Esophagus muscularis mucosa (tissue), 4 donors: ENCODE data around the gene REEP5. TPM values are rescaled to one million over a fixed set of nuclear protein-coding genes. Genes with fewer than 3 reads are reported as not detected.

Experiments used
- DNase-seq: peaks from one replicate; pipeline ENCODE4 v3.0.0-alpha.2; 2017; ENCODE audit errors: extremely low spot score
- H3K27ac ChIP-seq, 4 donors: fragments of 200-600 bp; sonication (generic); replicated peaks in 1 of 4; 1 replicate in 3 of 4; 2 replicates in 1 of 4; pipeline ENCODE4 v1.5.1; 2016 to 2019; ENCODE audit warnings: mild to moderate bottlenecking in 1 of 4
- H3K27me3 ChIP-seq, 4 donors: fragments of 200-600 bp; sonication (generic); one replicate each; pipeline versions ENCODE4 v1.5.1 to v1.6.0; 2016 to 2019
- H3K36me3 ChIP-seq, 4 donors: fragments of 200-600 bp; sonication (generic); one replicate each; pipeline ENCODE4 v1.5.1; 2016 to 2019
- H3K4me1 ChIP-seq, 4 donors: fragments of 200-600 bp; sonication (generic); one replicate each; pipeline ENCODE4 v1.5.1; 2016 to 2019
- H3K4me3 ChIP-seq, 4 donors: fragments of 200-600 bp; sonication (generic); 1 replicate in 2 of 4; 2 replicates in 2 of 4; pipeline ENCODE4 v1.5.1; 2016 to 2019; ENCODE audit warnings: mild to moderate bottlenecking in 4 of 4, moderate library complexity in 1 of 4
- H3K9me3 ChIP-seq, 4 donors: fragments of 200-600 bp; sonication (generic); 1 replicate in 3 of 4; 2 replicates in 1 of 4; pipeline ENCODE4 v1.5.1; 2016 to 2019
- EP300 ChIP-seq: sonication (generic); formaldehyde crosslinking; IDR thresholded peaks from one replicate; pipeline ENCODE4 v1.6.1; 2017; ENCODE audit warnings: antibody characterized with exemption
- POLR2A ChIP-seq: fragments of 450-650 bp; IDR thresholded peaks from one replicate; pipeline ENCODE4 v1.6.1; 2017; ENCODE audit warnings: antibody characterized with exemption, moderate library complexity, mild to moderate bottlenecking, low read depth
- POLR2AphosphoS5 ChIP-seq, 2 donors: sonication (generic); formaldehyde crosslinking; IDR thresholded peaks; one replicate each; pipeline ENCODE4 v1.6.1; 2017; ENCODE audit warnings: antibody characterized with exemption in 2 of 2
- WGBS: methylation state at CpG from one replicate; pipeline ENCODE4 v1.1.5; 2018; 5-methylcytosine and 5-hydroxymethylcytosine counted together
- intact Hi-C: fragments of 100-400 bp; cut with DNase I; formaldehyde crosslinking; loops from one replicate; pipeline ENCODE4 v1.15.1; 2023
- total RNA-seq, 4 donors: library from RNA; depleted of rRNA; stranded (reverse); fragments of >200 nt; gene quantifications; one replicate each; pipeline versions ENCODE4 v1.1.0 to v1.2.1, GENCODE V29; 2016
- TF ChIP-seq, protein P1 (sequence below), 3 experiments: fragments of 200-600 bp in 2 of 3; fragments of 450-650 bp in 1 of 3; sonication (generic) in 2 of 3; IDR thresholded peaks; one replicate each; pipeline ENCODE4 v1.5.1; 2017 to 2019; ENCODE audit warnings: antibody characterized with exemption in 3 of 3, mild to moderate bottlenecking in 2 of 3, moderate library complexity in 1 of 3

Gene REEP5
- total RNA-seq, 4 donors from 2014 or later: 53.0 to 73.6 (median 62.2) TPM

- Histone ChIP-seq H3K27ac (no peak overlapping the region), H3K4me3 (no peak overlapping the region), H3K9me3 (no peaks in the 10 kb centered on the region), H3K4me1 (peaks cover 0 to 4% (median 0%) of the 10 kb centered on the region in 4 donors), H3K36me3 (no peaks in the 10 kb centered on the region), H3K27me3 (no peaks in the 10 kb centered on the region)
- WGBS: 88% methylated on average over 8 of the region's 8 CpGs
- intact Hi-C loops: no loop called here
- TF ChIP-seq POLR2AphosphoS5 (IDR thresholded peaks at IDR 0.05) (no peak), EP300 (no peak), POLR2A (no peak)
- TF ChIP-seq, protein P1, sequence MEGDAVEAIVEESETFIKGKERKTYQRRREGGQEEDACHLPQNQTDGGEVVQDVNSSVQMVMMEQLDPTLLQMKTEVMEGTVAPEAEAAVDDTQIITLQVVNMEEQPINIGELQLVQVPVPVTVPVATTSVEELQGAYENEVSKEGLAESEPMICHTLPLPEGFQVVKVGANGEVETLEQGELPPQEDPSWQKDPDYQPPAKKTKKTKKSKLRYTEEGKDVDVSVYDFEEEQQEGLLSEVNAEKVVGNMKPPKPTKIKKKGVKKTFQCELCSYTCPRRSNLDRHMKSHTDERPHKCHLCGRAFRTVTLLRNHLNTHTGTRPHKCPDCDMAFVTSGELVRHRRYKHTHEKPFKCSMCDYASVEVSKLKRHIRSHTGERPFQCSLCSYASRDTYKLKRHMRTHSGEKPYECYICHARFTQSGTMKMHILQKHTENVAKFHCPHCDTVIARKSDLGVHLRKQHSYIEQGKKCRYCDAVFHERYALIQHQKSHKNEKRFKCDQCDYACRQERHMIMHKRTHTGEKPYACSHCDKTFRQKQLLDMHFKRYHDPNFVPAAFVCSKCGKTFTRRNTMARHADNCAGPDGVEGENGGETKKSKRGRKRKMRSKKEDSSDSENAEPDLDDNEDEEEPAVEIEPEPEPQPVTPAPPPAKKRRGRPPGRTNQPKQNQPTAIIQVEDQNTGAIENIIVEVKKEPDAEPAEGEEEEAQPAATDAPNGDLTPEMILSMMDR (IDR thresholded peaks at IDR 0.05): no peak
- peak; percentile 12 for DNase-seq
Measured at GRCh38 chr5:112938286-112938685, 16.3 kb upstream of the REEP5 start.

DNA sequence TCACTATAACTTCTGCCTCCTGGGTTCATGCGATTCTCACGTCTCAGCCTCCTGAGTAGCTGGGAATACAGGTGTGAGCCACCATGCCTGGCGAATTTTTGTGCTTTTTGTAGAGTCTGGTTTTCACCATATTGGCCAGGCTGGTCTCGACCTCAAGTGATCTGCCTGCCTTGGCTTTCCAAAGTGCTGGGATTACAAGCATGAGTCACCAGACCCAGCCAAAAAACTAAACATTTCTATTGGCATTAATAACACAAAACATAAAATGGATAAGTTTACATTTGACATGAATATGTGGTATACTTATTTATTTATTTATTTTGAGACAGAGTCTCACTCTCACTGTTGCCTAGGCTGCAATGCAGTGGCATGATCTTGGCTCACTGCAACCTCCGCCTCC lies 13.6 kb upstream of the REEP5 start:
- H3K27ac ChIP-seq: no peak overlapping the region
- DNase-seq: no peak
- H3K4me1 ChIP-seq: peaks cover 0 to 4% (median 0%) of the 10 kb centered on the region in 4 donors
- TF ChIP-seq POLR2A: no peak
- TF ChIP-seq EP300: no peak
- TF ChIP-seq, protein P1 (IDR thresholded peaks at IDR 0.05): no peak
- no peak for TF ChIP-seq POLR2AphosphoS5 (IDR thresholded peaks at IDR 0.05)
- 96% methylated on average over 5 of the region's 5 CpGs for WGBS
- intact Hi-C loops: no loop called here
- H3K27me3 ChIP-seq: no peaks in the 10 kb centered on the region
- H3K4me3 ChIP-seq: no peak overlapping the region
- H3K36me3 ChIP-seq: no peaks in the 10 kb centered on the region
- no peaks in the 10 kb centered on the region for H3K9me3 ChIP-seq

DNA sequence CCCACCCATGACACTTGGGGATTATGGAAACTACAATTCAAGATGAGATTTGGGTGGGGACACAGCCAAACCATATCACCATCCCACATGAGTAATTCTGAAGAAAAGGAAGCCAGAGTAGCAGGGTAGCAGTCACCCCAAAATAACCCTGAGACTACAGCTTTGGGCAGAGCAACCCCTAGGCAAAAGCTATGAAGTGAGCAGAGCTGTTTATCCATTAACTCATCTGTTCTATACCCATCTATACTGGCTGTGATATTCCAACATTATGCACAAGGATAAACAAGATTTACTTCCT lies 12.3 kb upstream of the REEP5 start:
- Histone ChIP-seq H3K36me3 (no peaks in the 10 kb centered on the region), H3K9me3 (no peaks in the 10 kb centered on the region), H3K4me1 (peaks cover 0 to 4% (median 0%) of the 10 kb centered on the region in 4 donors), H3K4me3 (no peak overlapping the region), H3K27me3 (no peaks in the 10 kb centered on the region), H3K27ac (no peak overlapping the region)
- no peak for DNase-seq
- intact Hi-C loops: no loop called here
- TF ChIP-seq EP300 (no peak), POLR2AphosphoS5 (IDR thresholded peaks at IDR 0.05) (no peak), POLR2A (no peak)
- TF ChIP-seq, protein P1 (IDR thresholded peaks at IDR 0.05): no peak

DNA sequence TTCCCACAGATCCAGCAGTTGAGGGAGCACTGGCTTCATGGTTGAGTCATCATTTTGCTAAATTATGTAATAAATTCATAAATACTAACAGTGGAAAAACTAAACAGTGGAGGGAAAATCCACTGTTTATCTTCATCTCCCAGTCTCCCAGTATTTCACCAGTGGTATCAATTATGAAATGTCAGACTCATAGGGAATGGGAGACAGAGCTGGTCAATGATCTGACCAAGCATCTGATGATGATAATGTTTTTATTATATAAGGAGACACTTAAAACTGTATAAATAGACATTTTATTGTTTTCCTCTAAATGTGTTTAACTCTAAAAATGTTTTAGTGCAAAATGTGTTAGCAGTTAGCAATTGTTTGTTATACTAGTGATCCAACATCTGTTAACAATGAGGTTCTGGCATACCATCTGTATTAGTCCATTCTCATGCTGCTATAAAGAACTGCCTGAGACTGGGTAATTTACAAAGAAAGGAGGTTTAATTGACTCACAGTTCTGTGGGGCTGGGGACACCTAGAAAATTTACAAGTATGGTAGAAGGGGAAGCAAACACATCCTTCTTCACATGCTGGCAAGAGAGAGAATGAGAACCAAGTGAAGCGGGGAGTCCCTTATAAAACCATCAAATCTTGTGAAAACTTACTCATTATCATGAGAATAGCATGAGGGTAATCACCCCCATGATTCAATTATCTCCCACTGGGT lies 11.8 kb upstream of the REEP5 start:
- TF ChIP-seq, protein P1 (IDR thresholded peaks at IDR 0.05): no peak
- TF ChIP-seq POLR2A: no peak
- TF ChIP-seq EP300: no peak
- no peak for TF ChIP-seq POLR2AphosphoS5 (IDR thresholded peaks at IDR 0.05)
- H3K27me3 ChIP-seq: no peaks in the 10 kb centered on the region
- no peak for DNase-seq
- H3K36me3 ChIP-seq: no peaks in the 10 kb centered on the region
- peaks cover 0 to 4% (median 0%) of the 10 kb centered on the region in 4 donors for H3K4me1 ChIP-seq
- H3K27ac ChIP-seq: no peak overlapping the region
- 91% methylated on average over 1 of the region's 1 CpG for WGBS
- H3K4me3 ChIP-seq: no peak overlapping the region
- intact Hi-C loops: no loop called here
- no peaks in the 10 kb centered on the region for H3K9me3 ChIP-seq

- no peaks in the 10 kb centered on the region for H3K36me3 ChIP-seq
- TF ChIP-seq POLR2A (no peak), POLR2AphosphoS5 (IDR thresholded peaks at IDR 0.05) (no peak), EP300 (no peak)
- TF ChIP-seq, protein P1 (IDR thresholded peaks at IDR 0.05): no peak
- 88% methylated on average over 1 of the region's 1 CpG for WGBS
- DNase-seq: no peak
- no peak overlapping the region for H3K27ac ChIP-seq
- H3K4me1 ChIP-seq: peaks cover 0 to 4% (median 0%) of the 10 kb centered on the region in 4 donors
- intact Hi-C loops: no loop called here
- H3K27me3 ChIP-seq: no peaks in the 10 kb centered on the region
- no peaks in the 10 kb centered on the region for H3K9me3 ChIP-seq
- H3K4me3 ChIP-seq: no peak overlapping the region
Measured at GRCh38 chr5:112933105-112933504, 11.1 kb upstream of the REEP5 start.
